ENCODE data around the gene EPB41.
"Not testable (repeated sequence)": the region's sequence is repeated elsewhere in the genome, so short reads cannot be mapped to it uniquely, and the experiment has no call there.

The EPB41 gene

GRCh38 chr1:29145739-29146437 is 231.5 kb downstream of the EPB41 start:
- DNase-seq = peak; percentile 94

GRCh38 chr1:29148656-29149491 is 234.5 kb downstream of the EPB41 start:
- no peak for DNase-seq

- DNase-seq = not testable (repeated sequence)
Observed at GRCh38 chr1:29150346-29150745, 236.0 kb downstream of the EPB41 start.

DNA sequence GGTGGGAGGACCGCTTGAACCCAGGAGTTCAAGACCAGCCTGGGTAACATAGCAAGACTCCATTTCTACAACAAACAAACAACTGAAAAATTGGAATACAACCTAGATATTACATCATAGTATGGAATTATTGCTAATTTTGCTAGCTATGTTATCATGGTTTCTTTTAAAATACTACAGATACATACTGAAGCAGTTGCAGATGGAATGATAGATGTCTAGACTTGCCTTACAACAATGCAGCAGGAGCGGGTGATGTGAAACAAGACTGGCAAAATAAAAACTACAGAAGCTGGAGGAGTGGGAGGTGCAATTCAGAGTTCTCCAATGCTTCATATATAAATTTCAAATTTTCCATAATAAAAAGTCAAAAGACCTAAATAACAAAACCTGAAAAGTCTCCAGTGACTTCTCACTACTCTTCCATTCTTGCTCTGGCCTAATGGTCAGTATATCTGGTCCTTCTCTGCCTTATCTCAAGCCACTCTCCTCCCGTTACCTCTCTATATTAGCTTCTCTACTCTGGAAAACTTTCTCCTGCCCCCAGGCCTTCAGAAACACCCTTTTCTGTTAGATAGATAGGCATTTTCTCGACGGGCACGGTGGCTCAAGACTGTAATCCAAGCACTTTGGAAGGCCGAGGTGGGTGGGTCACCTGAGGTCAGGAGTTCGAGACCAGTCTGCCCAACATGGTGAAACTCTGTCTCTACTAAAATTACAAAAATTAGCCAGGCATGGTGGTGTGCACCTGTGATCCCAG is 237.9 kb downstream of the EPB41 start:
- no peak for DNase-seq

DNA sequence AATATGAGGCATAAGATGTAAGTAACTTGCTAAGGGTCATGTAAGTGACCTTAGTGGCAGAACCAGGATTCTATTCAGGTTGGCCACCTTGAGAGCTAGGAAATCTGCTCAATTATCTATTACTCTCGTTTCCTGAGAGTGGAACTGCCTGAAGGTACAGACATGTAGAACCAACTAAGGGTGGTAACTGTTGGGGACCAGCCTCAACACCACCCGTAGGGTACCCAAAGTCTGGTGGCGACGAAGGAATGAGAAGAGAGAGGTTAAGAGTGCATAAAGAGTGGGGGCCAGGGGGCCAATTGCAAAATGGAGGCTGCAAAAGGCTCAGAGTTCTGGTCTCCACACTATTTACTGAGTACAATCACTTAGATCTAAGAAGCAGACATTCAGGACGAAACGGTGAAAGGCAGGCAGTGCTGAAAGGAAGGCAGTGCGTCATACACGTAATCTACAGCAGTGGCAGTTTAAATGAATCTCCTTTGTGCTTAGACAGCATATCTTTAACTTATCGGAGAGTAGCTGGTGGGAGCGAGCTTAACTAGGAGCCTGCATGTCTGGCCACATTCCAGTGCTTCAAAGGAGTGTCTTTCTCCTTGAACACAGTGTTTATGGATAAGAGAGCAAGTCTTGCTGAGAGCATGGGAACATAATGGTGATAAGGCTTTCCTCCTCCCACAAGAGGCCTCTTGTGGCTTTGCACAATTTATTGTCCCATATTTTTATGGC is 242.3 kb downstream of the EPB41 start:
- DNase-seq = no peak

GRCh38 chr1:29157269-29157601 is 242.9 kb downstream of the EPB41 start:
- no peak for DNase-seq

GRCh38 chr1:29159773-29160172 is 245.4 kb downstream of the EPB41 start:
- no peak for DNase-seq

GRCh38 chr1:29162025-29162424 is 247.7 kb downstream of the EPB41 start:
- DNase-seq = no peak

GRCh38 chr1:29162476-29163138 is 248.2 kb downstream of the EPB41 start:
- DNase-seq = no peak

- DNase-seq = no peak
Observed at GRCh38 chr1:29164588-29164987, 250.2 kb downstream of the EPB41 start.

GRCh38 chr1:29166291-29166878 is 252.0 kb downstream of the EPB41 start:
- no peak for DNase-seq

DNA sequence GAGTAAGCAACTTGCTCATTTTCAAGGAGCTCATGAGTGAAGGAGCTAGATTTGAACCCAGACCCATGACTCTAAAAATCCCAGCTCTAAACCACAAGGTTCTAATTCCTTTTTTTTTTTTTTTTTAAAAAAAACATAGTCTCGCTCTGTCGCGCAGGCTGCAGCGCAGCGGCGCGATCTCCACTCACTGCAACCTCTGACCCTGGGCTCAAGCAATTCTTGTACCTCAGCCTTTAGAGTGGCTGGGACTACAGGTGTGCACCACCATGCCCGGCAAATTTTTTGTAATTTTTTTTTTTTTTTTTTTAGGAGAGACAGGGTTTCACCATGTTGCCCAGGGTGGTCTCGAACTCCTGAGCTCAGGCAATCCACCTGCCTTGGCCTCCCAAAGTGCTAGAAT is 253.5 kb downstream of the EPB41 start:
- no peak for DNase-seq
